PFSK-1 (cell line): ENCODE results near the gene TENM3.

Experiments
- FOXP2 ChIP-seq: optimal IDR thresholded peaks from 2 replicates; pipeline ENCODE3; 2011; ENCODE audit warnings: borderline replicate concordance, control low read depth, inconsistent platforms; ENCODE audit not compliant: insufficient read depth; ENCODE audit errors: extremely low read length, extremely low read depth
- POLR2AphosphoS5 ChIP-seq: IDR thresholded peaks from 2 replicates; pipeline ENCODE4 v1.6.1; 2012; ENCODE audit warnings: low read depth, mild to moderate bottlenecking, control low read depth, low read length, moderate library complexity
- REST ChIP-seq, 2 experiments: IDR thresholded peaks; 2 replicates each; pipeline versions ENCODE4 v1.6.1 to v1.8.0; 2011 to 2012; ENCODE audit warnings: low read depth in 2 of 2, low read length in 2 of 2, control low read depth in 1 of 2, inconsistent platforms in 1 of 2, mild to moderate bottlenecking in 1 of 2, moderate library complexity in 1 of 2; ENCODE audit not compliant: insufficient read depth in 1 of 2
- SIN3A ChIP-seq: IDR thresholded peaks from 2 replicates; pipeline ENCODE4 v1.6.1; 2012; ENCODE audit warnings: mild to moderate bottlenecking, low read length, moderate library complexity, borderline replicate concordance; ENCODE audit not compliant: insufficient read depth
- TAF1 ChIP-seq: IDR thresholded peaks from 2 replicates; pipeline ENCODE4 v1.6.1; 2012; ENCODE audit warnings: low read length, control low read depth, borderline replicate concordance; ENCODE audit not compliant: insufficient read depth

TENM3 gene

DNA sequence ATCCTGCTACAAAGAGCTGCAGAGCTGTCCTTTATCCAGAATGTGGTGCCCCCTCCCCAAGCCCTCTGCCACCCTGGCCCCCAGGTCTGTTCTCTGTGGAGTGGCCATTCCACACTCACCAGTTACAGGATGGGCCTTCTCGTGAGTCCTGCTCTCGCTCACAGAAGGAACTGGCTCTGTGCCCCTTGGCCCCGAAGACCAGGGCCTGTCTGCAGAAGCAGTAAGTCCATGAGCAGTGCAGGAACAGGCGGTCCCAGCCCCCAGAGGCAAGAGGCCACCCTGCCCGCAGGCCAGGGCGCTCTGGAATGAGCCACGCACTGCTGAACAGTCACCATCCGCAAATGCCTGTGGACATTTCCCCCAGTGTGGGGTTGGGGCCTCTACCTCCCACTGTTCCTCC lies 581.8 kb downstream of the TENM3 start:
- TF ChIP-seq FOXP2 (no peak), SIN3A (no peak), POLR2AphosphoS5 (no peak), REST (IDR thresholded peaks at IDR 0.05; ENCODE audit: insufficient read depth in 1 of 2, low read depth in 2 of 2, low read length in 2 of 2) (no peak), TAF1 (no peak)

DNA sequence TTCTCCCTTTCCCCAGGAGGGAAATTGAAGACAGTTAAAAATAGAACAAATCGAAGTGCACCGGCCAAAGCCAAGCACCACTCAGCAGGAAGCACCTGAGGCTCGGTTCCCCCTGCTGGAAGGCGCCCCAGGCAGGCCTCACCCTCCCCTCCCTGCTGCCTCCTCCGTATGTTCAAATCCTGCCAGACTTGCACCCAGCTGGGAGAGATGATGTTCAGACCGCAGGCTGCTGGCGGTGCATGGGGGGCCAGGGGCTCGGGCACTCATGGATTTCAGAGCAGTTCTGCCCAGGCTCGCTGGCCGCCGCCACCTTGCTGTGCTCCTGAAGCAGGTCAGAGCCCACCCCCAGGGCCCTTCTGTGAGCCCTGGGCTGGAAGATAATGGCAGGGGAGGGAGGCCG lies 582.6 kb downstream of the TENM3 start:
- no peak for TF ChIP-seq SIN3A

DNA sequence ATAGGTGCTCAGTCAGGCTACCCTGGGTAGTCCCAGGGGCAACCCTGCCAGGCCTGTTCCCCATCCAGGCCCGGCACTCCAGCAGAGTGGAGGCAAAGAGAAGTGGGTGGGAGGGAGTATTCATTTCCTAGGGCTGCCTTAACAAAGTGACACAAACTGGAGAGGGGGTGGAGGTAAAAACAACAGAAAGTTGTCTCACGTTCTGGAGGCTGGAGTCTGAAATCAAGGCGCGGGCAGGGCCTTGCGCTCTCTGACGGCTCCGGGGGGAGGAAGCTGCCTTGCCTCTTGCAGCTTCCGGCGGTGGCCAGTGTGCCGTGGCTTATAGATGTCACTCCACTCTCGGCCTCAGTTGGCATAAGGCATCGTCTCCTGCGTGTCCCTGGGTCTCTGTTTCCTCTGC lies 583.2 kb downstream of the TENM3 start:
- no peak for TF ChIP-seq FOXP2
- TF ChIP-seq POLR2AphosphoS5 = no peak
- no peak for TF ChIP-seq SIN3A
- TF ChIP-seq TAF1 = no peak
- no peak for TF ChIP-seq REST (IDR thresholded peaks at IDR 0.05; ENCODE audit: insufficient read depth in 1 of 2, low read depth in 2 of 2, low read length in 2 of 2)

DNA sequence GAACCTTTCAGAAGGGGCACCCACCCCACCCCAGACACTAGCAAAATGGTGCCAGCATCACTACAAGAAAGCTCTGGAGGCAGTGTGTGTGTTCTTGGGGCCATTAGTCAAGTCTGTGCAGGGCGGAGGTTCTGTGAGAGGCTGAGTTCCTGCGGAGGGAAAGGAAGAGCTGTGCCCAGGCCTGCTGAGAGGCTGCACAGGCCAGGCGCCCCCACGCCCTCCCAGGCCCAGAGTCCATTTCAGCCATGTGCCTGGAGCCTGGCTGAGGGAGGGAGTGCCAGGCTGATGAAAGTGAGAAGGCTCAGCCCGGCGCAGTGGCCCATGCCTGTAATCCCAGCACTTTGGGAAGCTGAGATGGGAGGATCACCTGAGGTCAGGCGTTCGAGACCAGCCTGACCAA lies 584.0 kb downstream of the TENM3 start:
- TF ChIP-seq REST (IDR thresholded peaks at IDR 0.05; ENCODE audit: insufficient read depth in 1 of 2, low read depth in 2 of 2, low read length in 2 of 2) = no peak
- no peak for TF ChIP-seq TAF1
- no peak for TF ChIP-seq FOXP2
- no peak for TF ChIP-seq POLR2AphosphoS5
- no peak for TF ChIP-seq SIN3A

- TF ChIP-seq REST (IDR thresholded peaks at IDR 0.05; ENCODE audit: insufficient read depth in 1 of 2, low read depth in 2 of 2, low read length in 2 of 2) (no peak), SIN3A (no peak), TAF1 (no peak), FOXP2 (no peak), POLR2AphosphoS5 (no peak)
These were observed 584.8 kb downstream of the TENM3 start for GRCh38 chr4:182827954-182828353.
